ENCODE results near the gene ENC1. TPM values are rescaled to one million over a fixed set of nuclear protein-coding genes. Genes with fewer than 3 reads are reported as not detected.

The ENC1 gene
- total and polyA plus RNA-seq, 2 of the 4 experiments (the other 2 are of a cell fraction) = 25.6 to 70.8 TPM

GRCh38 chr5:74599148-74599547 lies 41.4 kb downstream of the ENC1 start:
- H2BK5ac ChIP-seq (ENCODE audit: low read depth, low read length, poor library complexity, severe bottlenecking) = no peak overlapping the region
- no peak overlapping the region for H2BK15ac ChIP-seq (ENCODE audit: low read depth, low read length)
- intact Hi-C loops (cut with micrococcal nuclease) (no loop called here), dilution Hi-C loops (cut with HindIII; ENCODE audit: low sequenced_read_pairs, unreplicated experiment) (no loop called here), in situ Hi-C loops (cut with MboI; ENCODE audit: low sequenced_read_pairs) (no loop called here)
- H3K14ac ChIP-seq (replicated peaks; ENCODE audit: low read depth, low read length) = 0 out of 2 replicates have a peak overlapping the region, but pooled peaks have one; percentile 29
- no peak overlapping the region for H2AFZ ChIP-seq (replicated peaks; ENCODE audit: low read length, poor library complexity)
- ChIA-PET POLR2A (ENCODE audit: unreplicated experiment) (no interaction called here), CTCF (interaction anchor here (1.2 kb wide), 2 partner anchors 13 to 180 kb away, joined by 3 read pairs; no protein-coding TSS in a partner anchor)
- no peak overlapping the region for H3K23ac ChIP-seq (ENCODE audit: low read depth, low read length)
- no CpG with 5 or more reads among the region's 2 CpGs for WGBS, 2 experiments (ENCODE audit: extremely low coverage in 2 of 2, insufficient read length in 1 of 2)
- H3K4me2 ChIP-seq (ENCODE audit: low read depth, low read length) = no peak overlapping the region
- H4K8ac ChIP-seq (ENCODE audit: low read depth in 2 of 2, low read length in 2 of 2) = no peak overlapping the region
- H3K18ac ChIP-seq (ENCODE audit: low read depth, low read length) = no peak overlapping the region
- no peak overlapping the region for H3K56ac ChIP-seq (ENCODE audit: extremely low read depth, insufficient read depth, low read length)
- no peak overlapping the region for H4K5ac ChIP-seq (ENCODE audit: low read depth, low read length)
- DNase-seq = no peak
- no peak overlapping the region for H2AK5ac ChIP-seq (ENCODE audit: low read depth, low read length)
- H3K4me3 ChIP-seq (ENCODE audit: insufficient read depth, low read depth, low read length) = no peak overlapping the region
- H3K9me1 ChIP-seq (ENCODE audit: insufficient read depth, low read length) = no peaks in the 10 kb centered on the region
- no peak for ATAC-seq (ENCODE audit: low read depth)
- H3K9ac ChIP-seq (ENCODE audit: low read depth, low read length) = no peak overlapping the region
- no peak overlapping the region for H4K91ac ChIP-seq (ENCODE audit: insufficient read depth, low read depth, low read length)
- H3K27ac ChIP-seq (ENCODE audit: insufficient read depth, low read length) = no peak overlapping the region
- BruUV-seq (replicated peaks) = no TSS peak
- no peak overlapping the region for H3K4ac ChIP-seq (ENCODE audit: low read depth, low read length)
- H4K20me1 ChIP-seq (ENCODE audit: insufficient read depth, low read length) = no peaks in the 10 kb centered on the region
- no peak overlapping the region for H2AK9ac ChIP-seq (replicated peaks; ENCODE audit: low read depth, low read length, poor library complexity)
- H3K79me1 ChIP-seq (ENCODE audit: low read depth in 1 of 2, low read length in 2 of 2) = no peaks in the 10 kb centered on the region
- no peaks in the 10 kb centered on the region; the same call in 1 of the 2 replicates for H3K4me1 ChIP-seq (ENCODE audit: control insufficient read depth, insufficient read depth, low read length)
- no peaks in the 10 kb centered on the region for H3K9me3 ChIP-seq (ENCODE audit: control insufficient read depth, insufficient read depth, low read length)
- TF ChIP-seq POLR2A (IDR thresholded peaks at IDR 0.05; ENCODE audit: low read depth, low read length) (no peak), ELK1 (IDR thresholded peaks at IDR 0.05; ENCODE audit: borderline replicate concordance, low read depth, low read length) (no peak), MXI1 (IDR thresholded peaks at IDR 0.05; ENCODE audit: borderline replicate concordance, low read depth, low read length) (no peak), MAFK (IDR thresholded peaks at IDR 0.05; ENCODE audit: low read depth, low read length) (no peak), BHLHE40 (IDR thresholded peaks at IDR 0.05; ENCODE audit: low read depth, low read length) (no peak)
- no peak overlapping the region for H2BK20ac ChIP-seq (ENCODE audit: low read depth, low read length)
- no peak overlapping the region for H2BK120ac ChIP-seq (ENCODE audit: low read depth, low read length)
- no peaks in the 10 kb centered on the region for H3K27me3 ChIP-seq (ENCODE audit: control insufficient read depth, insufficient read depth, low read length)
- no peaks in the 10 kb centered on the region for H3K36me3 ChIP-seq (ENCODE audit: control insufficient read depth, insufficient read depth, low read length)

All from IMR-90 (cell line).